K562 (cell line): ENCODE measurements around the gene RASL11A. TPM values are rescaled to one million over a fixed set of nuclear protein-coding genes. Genes with fewer than 3 reads are reported as not detected.

Experiments
- ATAC-seq: fragments of 200-7000 bp; cut with Tn5 transposase; 3 replicates; pipeline ENCODE4 v1.9.1; 2020; ENCODE audit warnings: moderate library complexity
- BruUV-seq: library from RNA; stranded (reverse); fragments of 400-500 nt; replicated peaks from 2 replicates; lab custom pipeline; 2021; lab: Mats Ljungman, UMichigan
- CTCF ChIA-PET: fragments of 300-600 bp; formaldehyde crosslinking; extraction: SDS; loops from one replicate; lab custom pipeline; 2021; ENCODE audit warnings: low intra/inter-chr PET ratio; lab: Yijun Ruan, JAX
- POLR2A ChIA-PET: fragments of 300-600, 350-650 bp; sonication (Branson Sonifier 250); formaldehyde crosslinking; extraction: SDS; loops from one replicate; lab custom pipeline; 2021; ENCODE audit warnings: antibody characterized with exemption, inconsistent platforms; lab: Yijun Ruan, JAX
- DNase-seq, 4 experiments: peaks; one replicate each; pipeline versions ENCODE4 v3.0.0 to v3.0.0-alpha.2; 2011 to 2018; ENCODE audit warnings: low spot score in 3 of 4, mixed read lengths in 3 of 4; ENCODE audit errors: extremely low read depth in 1 of 4
- FAIRE-seq: peaks from 2 replicates; lab custom pipeline; 2011; peaks lifted over from hg19 to GRCh38; lab: Jason Lieb, UNC
- H2AFZ ChIP-seq: 2 replicates; pipeline ENCODE4 v1.6.0; 2011; ENCODE audit warnings: low read depth, low read length, control low read depth, inconsistent platforms
- H3K27ac ChIP-seq: fragments of 200-600 bp; 3 replicates; pipeline ENCODE4 v1.8.0; 2011; ENCODE audit warnings: low read depth, mild to moderate bottlenecking, control low read depth, inconsistent platforms, low read length, moderate library complexity, mixed read lengths; ENCODE audit errors: extremely low read depth
- H3K27me3 ChIP-seq, 2 experiments: fragments of 300-600 bp in 1 of 2; 2 replicates in 1 of 2; 3 replicates in 1 of 2; pipeline versions ENCODE4 v1.6.0 to v1.8.0; 2011; ENCODE audit warnings: inconsistent platforms in 2 of 2, low read length in 2 of 2, mild to moderate bottlenecking in 1 of 2, mixed read lengths in 1 of 2, moderate library complexity in 1 of 2; ENCODE audit not compliant: control insufficient read depth in 2 of 2, insufficient read depth in 2 of 2
- H3K36me3 ChIP-seq: fragments of 300-600 bp; 3 replicates; pipeline ENCODE4 v1.8.0; 2011; ENCODE audit warnings: mild to moderate bottlenecking, low read length, inconsistent platforms; ENCODE audit not compliant: control insufficient read depth, insufficient read depth
- H3K4me1 ChIP-seq, 2 experiments: fragments of 200-600 bp in 1 of 2; replicated peaks in 1 of 2; 2 replicates in 1 of 2; 3 replicates in 1 of 2; pipeline versions ENCODE4 v1.5.1 to v1.8.0; 2011; ENCODE audit warnings: inconsistent platforms in 2 of 2, low read length in 2 of 2, mild to moderate bottlenecking in 1 of 2, mixed read lengths in 1 of 2, moderate library complexity in 1 of 2; ENCODE audit not compliant: control insufficient read depth in 2 of 2, insufficient read depth in 2 of 2
- H3K4me2 ChIP-seq: 2 replicates; pipeline ENCODE4 v1.6.1; 2011; ENCODE audit warnings: low read length, control low read depth, inconsistent platforms, mixed read lengths; ENCODE audit not compliant: insufficient read depth
- H3K4me3 ChIP-seq: fragments of 200-600 bp; sonication (generic), shearing (Covaris generic); 2 replicates; pipeline ENCODE4 v1.5.1; 2016; ENCODE audit warnings: control low read depth, inconsistent platforms
- H3K79me2 ChIP-seq: fragments of 200-600 bp; 3 replicates; pipeline ENCODE4 v1.8.0; 2011; ENCODE audit warnings: low read length, inconsistent platforms; ENCODE audit not compliant: control insufficient read depth, insufficient read depth
- H3K9ac ChIP-seq, 2 experiments: 2 replicates each; pipeline versions ENCODE4 v1.6.0 to v1.6.1; 2011; ENCODE audit warnings: low read depth in 2 of 2, low read length in 2 of 2, control low read depth in 1 of 2, inconsistent platforms in 1 of 2, mild to moderate bottlenecking in 1 of 2, mixed read lengths in 1 of 2; ENCODE audit not compliant: insufficient read depth in 1 of 2
- H3K9me1 ChIP-seq: one replicate; pipeline ENCODE4 v1.6.0; 2011; ENCODE audit warnings: inconsistent platforms, mild to moderate bottlenecking, low read length, moderate library complexity; ENCODE audit not compliant: control insufficient read depth, insufficient read depth
- H3K9me3 ChIP-seq: replicated peaks from 2 replicates; pipeline ENCODE4 v1.5.1; 2011; ENCODE audit warnings: low read depth, low read length, inconsistent platforms; ENCODE audit not compliant: control insufficient read depth, insufficient read depth
- H4K20me1 ChIP-seq: replicated peaks from 2 replicates; pipeline ENCODE4 v1.6.1; 2011; ENCODE audit warnings: low read length, inconsistent platforms, mixed read lengths; ENCODE audit not compliant: control insufficient read depth, insufficient read depth
- CC2D1A ChIP-seq: fragments of 450-650 bp; IDR thresholded peaks from 2 replicates; pipeline ENCODE4 v1.6.1; 2017; ENCODE audit warnings: mild to moderate bottlenecking
- COPS2 ChIP-seq: fragments of 450-650 bp; conservative IDR thresholded peaks from 2 replicates; pipeline ENCODE4 v1.6.1; 2016; ENCODE audit warnings: mild to moderate bottlenecking, moderate library complexity
- DDX20 ChIP-seq: fragments of 450-650 bp; IDR thresholded peaks from 2 replicates; pipeline ENCODE4 v1.6.1; 2016; ENCODE audit warnings: missing genetic modification characterization, low read depth, mild to moderate bottlenecking, missing compliant biosample characterization, moderate library complexity
- DEAF1 ChIP-seq: fragments of 450-650 bp; formaldehyde crosslinking; IDR thresholded peaks from 2 replicates; pipeline ENCODE4 v1.4.0; 2020; ENCODE audit warnings: mild to moderate bottlenecking, moderate library complexity
- DPF2 ChIP-seq: fragments of 450-650 bp; IDR thresholded peaks from 2 replicates; pipeline ENCODE4 v1.6.1; 2016
- JUND ChIP-seq, 2 experiments: IDR thresholded peaks; 2 replicates in 1 of 2; 3 replicates in 1 of 2; pipeline ENCODE4 v1.6.1; 2011; ENCODE audit warnings: borderline replicate concordance in 2 of 2, low read depth in 2 of 2, low read length in 2 of 2, improper control_type of control experiment in 1 of 2, missing biosample characterization in 1 of 2, missing genetic modification characterization in 1 of 2, missing genetic modification reagents in 1 of 2
- MED1 ChIP-seq: sonication (generic); formaldehyde crosslinking; IDR thresholded peaks from 2 replicates; pipeline ENCODE4 v1.8.1; 2023; ENCODE audit warnings: missing genetic modification reagents, borderline replicate concordance
- NEUROD1 ChIP-seq: fragments of 150-350 bp; IDR thresholded peaks from 2 replicates; pipeline ENCODE4 v1.6.1; 2014; ENCODE audit warnings: borderline replicate concordance, low read length, low read depth; ENCODE audit not compliant: partially characterized antibody
- PPARD ChIP-seq: fragments of 250-450 bp; sonication (Bioruptor Pico); IDR thresholded peaks from 2 replicates; pipeline ENCODE4 v1.8.0; 2022; ENCODE audit warnings: inconsistent platforms, mild to moderate bottlenecking, moderate library complexity
- PYGO2 ChIP-seq: fragments of 450-650 bp; IDR thresholded peaks from 2 replicates; pipeline ENCODE4 v1.6.1; 2016; ENCODE audit warnings: mild to moderate bottlenecking, missing genetic modification characterization, moderate library complexity, missing compliant biosample characterization
- SIN3B ChIP-seq: fragments of 450-650 bp; IDR thresholded peaks from 2 replicates; pipeline ENCODE4 v1.6.1; 2017; ENCODE audit warnings: low read depth, mild to moderate bottlenecking, moderate library complexity
- ZHX1 ChIP-seq: fragments of 150-350 bp; conservative IDR thresholded peaks from 2 replicates; pipeline ENCODE4 v1.6.1; 2014; ENCODE audit warnings: low read length
- WGBS: fragments of 100-300 bp; shearing (Covaris generic); methylation state at CpG from one replicate; pipeline ENCODE4 v1.1.6; 2016; ENCODE audit warnings: low coverage, mixed read lengths; ENCODE audit not compliant: insufficient coverage; ENCODE audit errors: missing lambda C conversion rate; 5-methylcytosine and 5-hydroxymethylcytosine counted together
- in situ Hi-C: fragments of 300-500 bp; cut with MboI; formaldehyde crosslinking; loops from 4 replicates; pipeline ENCODE4 v1.15.0; 2018; ENCODE audit warnings: inconsistent platforms, mixed read lengths
- intact Hi-C: fragments of 100-400 bp; cut with micrococcal nuclease; formaldehyde crosslinking; loops from 2 replicates; pipeline ENCODE4 v1.14.2; 2022
- polyA plus RNA-seq, 8 experiments: library from polyadenylated mRNA; depleted of rRNA in 4 of 8; stranded (reverse) in 5 of 8; unstranded in 3 of 8; fragments of >200 nt; fragmentation: Nextera tagmentation in 2 of 8; fragmentation: Illumina TruSeq in 1 of 8; extraction: Ambion mirVana in 2 of 8; extraction: Trizol in 1 of 8; gene quantifications; 2 replicates each; pipeline versions ENCODE4 v1.2.1 to v1.2.3, GENCODE V29; 2011 to 2014; ENCODE audit warnings: inconsistent platforms in 1 of 8, missing spikeins in 1 of 8
- total RNA-seq, 7 experiments: library from RNA; depleted of rRNA in 6 of 7; stranded (reverse); fragments of >200 nt in 6 of 7; fragmentation: Illumina TruSeq in 2 of 7; extraction: Trizol in 2 of 7; gene quantifications; 2 replicates each; pipeline versions ENCODE4 v1.2.1 to v1.2.3, GENCODE V29; 2011 to 2021; ENCODE audit warnings: low replicate concordance in 1 of 7

The RASL11A gene
- total and polyA plus RNA-seq, 9 of the 15 experiments (the other 6 are each of a cell fraction or from before 2014, with no cell fraction given), result 0.11 to 2.2 (median 1.5) TPM; not detected in 1

- FAIRE-seq (no peak), ATAC-seq (no peak), DNase-seq (no peak)
- Histone ChIP-seq H3K9me1 (no peaks in the 10 kb centered on the region), H3K4me2 (no peak overlapping the region), H2AFZ (no peak overlapping the region), H3K9me3 (no peaks in the 10 kb centered on the region), H3K27me3 (peaks cover 3 to 11% of the 10 kb centered on the region in 2 experiments; a peak in 2 of 5 replicates), H3K27ac (no peak overlapping the region), H4K20me1 (no peaks in the 10 kb centered on the region), H3K79me2 (no peaks in the 10 kb centered on the region), H3K4me3 (no peak overlapping the region), H3K9ac (no peak overlapping the region), H3K36me3 (no peaks in the 10 kb centered on the region), H3K4me1 (no peaks in the 10 kb centered on the region; a peak in 1 of 5 replicates)
- ChIA-PET POLR2A (interaction anchor here (1.1 kb wide), 1 partner anchor 24 kb away, joined by 6 read pairs; no protein-coding TSS in a partner anchor), CTCF (no interaction called here)
- BruUV-seq, result no TSS peak
- in situ Hi-C loops, result no loop called here
- intact Hi-C loops, result no loop called here
- WGBS, result 7% methylated on average over 3 of the region's 4 CpGs
- no peak for TF ChIP-seq COPS2
- no peak for TF ChIP-seq MED1 (CRISPR knock-in tag)
- TF ChIP-seq PPARD (CRISPR knock-in tag), result no peak
- TF ChIP-seq CC2D1A, result no peak
- TF ChIP-seq NEUROD1, result no peak
- TF ChIP-seq JUND (IDR thresholded peaks at IDR 0.05; ENCODE audit: borderline replicate concordance, low read depth, low read length), result no peak
- TF ChIP-seq JUND (tag; IDR thresholded peaks at IDR 0.05; ENCODE audit: borderline replicate concordance, low read depth, low read length), result no peak
- no peak for TF ChIP-seq ZHX1
- TF ChIP-seq PYGO2, result no peak
- no peak for TF ChIP-seq DPF2
- TF ChIP-seq DDX20 (tag), result no peak
- no peak for TF ChIP-seq DEAF1 (CRISPR knock-in tag)
- no peak for TF ChIP-seq SIN3B
These were observed 10.2 kb downstream of the RASL11A start for GRCh38 chr13:27280841-27281240.
